K562 (cell line): ENCODE data around the gene DDR2. TPM values are rescaled to one million over a fixed set of nuclear protein-coding genes. Genes with fewer than 3 reads are reported as not detected.

Experiments
- CCAR2 ChIP-seq: fragments of 200-400 bp; formaldehyde crosslinking; IDR thresholded peaks from 2 replicates; pipeline ENCODE4 v1.6.1; 2017; ENCODE audit warnings: mild to moderate bottlenecking, low read depth, low read length
- CTBP1 ChIP-seq: fragments of 450-650 bp; IDR thresholded peaks from 2 replicates; pipeline ENCODE4 v1.6.1; 2016; ENCODE audit warnings: borderline replicate concordance
- ETV5 ChIP-seq: sonication (generic); formaldehyde crosslinking; IDR thresholded peaks from 2 replicates; pipeline ENCODE4 v1.4.0; 2020; ENCODE audit warnings: low read depth, mild to moderate bottlenecking, missing genetic modification reagents
- HCFC1 ChIP-seq: IDR thresholded peaks from 2 replicates; pipeline ENCODE4 v1.6.1; 2012; ENCODE audit warnings: low read depth, low read length, improper control_type of control experiment
- HDAC1 ChIP-seq, 2 experiments: fragments of 450-650 bp; IDR thresholded peaks; 2 replicates each; pipeline ENCODE4 v1.6.1; 2016 to 2017; ENCODE audit warnings: inconsistent platforms in 1 of 2, mild to moderate bottlenecking in 1 of 2, moderate library complexity in 1 of 2
- MAZ ChIP-seq, 2 experiments: fragments of 450-650 bp in 1 of 2; sonication (generic) in 1 of 2; formaldehyde crosslinking; IDR thresholded peaks in 1 of 2; conservative IDR thresholded peaks in 1 of 2; 2 replicates each; pipeline versions ENCODE4 v1.4.0 to v1.5.0; 2020; ENCODE audit warnings: mild to moderate bottlenecking in 1 of 2, missing genetic modification reagents in 1 of 2
- RBM22 ChIP-seq: fragments of 200-400 bp; formaldehyde crosslinking; IDR thresholded peaks from 2 replicates; pipeline ENCODE4 v1.6.1; 2018; ENCODE audit warnings: low read length, low read depth; ENCODE audit not compliant: poor library complexity, severe bottlenecking
- SNRNP70 ChIP-seq: fragments of 200-400 bp; formaldehyde crosslinking; optimal IDR thresholded peaks from 2 replicates; pipeline ENCODE3; 2017; ENCODE audit warnings: low read depth, low read length
- SREBF1 ChIP-seq: fragments of 150-350 bp; IDR thresholded peaks from 2 replicates; pipeline ENCODE4 v1.6.1; 2014; ENCODE audit warnings: antibody characterized with exemption, low read depth, low read length, borderline replicate concordance
- TEAD4 ChIP-seq, 2 experiments: sonication (generic) in 1 of 2; formaldehyde crosslinking in 1 of 2; IDR thresholded peaks; 2 replicates each; pipeline versions ENCODE4 v1.6.1 to v1.8.0; 2012 to 2022; ENCODE audit warnings: borderline replicate concordance in 1 of 2, inconsistent platforms in 1 of 2, low read length in 1 of 2, mild to moderate bottlenecking in 1 of 2, missing genetic modification reagents in 1 of 2
- U2AF1 ChIP-seq: fragments of 200-400 bp; formaldehyde crosslinking; optimal IDR thresholded peaks from 2 replicates; pipeline ENCODE3; 2017; ENCODE audit warnings: mild to moderate bottlenecking, low read depth, low read length, moderate library complexity
- ZBTB8A ChIP-seq: fragments of 450-650 bp; IDR thresholded peaks from 2 replicates; pipeline ENCODE4 v1.6.1; 2018; ENCODE audit warnings: mild to moderate bottlenecking, moderate library complexity; ENCODE audit not compliant: partially characterized antibody
- ZC3H4 ChIP-seq: sonication (generic); formaldehyde crosslinking; IDR thresholded peaks from 2 replicates; pipeline ENCODE4 v1.9.0; 2021; ENCODE audit warnings: missing genetic modification reagents, borderline replicate concordance
- ZFP36 ChIP-seq: fragments of 150-350 bp; IDR thresholded peaks from 2 replicates; pipeline ENCODE4 v1.6.1; 2018; ENCODE audit warnings: low read length, low read depth; ENCODE audit not compliant: partially characterized antibody
- ZNF134 ChIP-seq: fragments of 250-450 bp; sonication (Bioruptor Pico); conservative IDR thresholded peaks from 2 replicates; pipeline ENCODE4 v1.4.0; 2020
- polyA plus RNA-seq, 8 experiments: library from polyadenylated mRNA; depleted of rRNA in 4 of 8; stranded (reverse) in 5 of 8; unstranded in 3 of 8; fragments of >200 nt; fragmentation: Nextera tagmentation in 2 of 8; fragmentation: Illumina TruSeq in 1 of 8; extraction: Ambion mirVana in 2 of 8; extraction: Trizol in 1 of 8; gene quantifications; 2 replicates each; pipeline versions ENCODE4 v1.2.1 to v1.2.3, GENCODE V29; 2011 to 2014; ENCODE audit warnings: inconsistent platforms in 1 of 8, missing spikeins in 1 of 8
- total RNA-seq, 7 experiments: library from RNA; depleted of rRNA in 6 of 7; stranded (reverse); fragments of >200 nt in 6 of 7; fragmentation: Illumina TruSeq in 2 of 7; extraction: Trizol in 2 of 7; gene quantifications; 2 replicates each; pipeline versions ENCODE4 v1.2.1 to v1.2.3, GENCODE V29; 2011 to 2021; ENCODE audit warnings: low replicate concordance in 1 of 7
- TF ChIP-seq, protein P1 (sequence below): fragments of 450-650 bp; IDR thresholded peaks from 2 replicates; pipeline ENCODE4 v1.6.1; 2016
- TF ChIP-seq, protein P2 (sequence below), 3 experiments: IDR thresholded peaks in 2 of 3; conservative IDR thresholded peaks in 1 of 3; 2 replicates each; pipeline ENCODE4 v1.5.1; 2011 to 2012; ENCODE audit warnings: low read length in 3 of 3, mild to moderate bottlenecking in 3 of 3, control low read depth in 2 of 3, improper control_type of control experiment in 1 of 3, inconsistent platforms in 1 of 3, low read depth in 1 of 3, mixed read lengths in 1 of 3, moderate library complexity in 1 of 3; ENCODE audit not compliant: insufficient read depth in 2 of 3
- TF ChIP-seq, protein P3 (sequence below): fragments of 200-800 bp; sonication (Bioruptor generic); IDR thresholded peaks from 2 replicates; pipeline ENCODE4 v1.6.1; 2016; ENCODE audit warnings: missing genetic modification characterization, missing compliant biosample characterization

The DDR2 gene
- total and polyA plus RNA-seq, 9 of the 15 experiments (the other 6 are each of a cell fraction or from before 2014, with no cell fraction given), result 0.36 to 2.0 (median 1.1) TPM

DNA sequence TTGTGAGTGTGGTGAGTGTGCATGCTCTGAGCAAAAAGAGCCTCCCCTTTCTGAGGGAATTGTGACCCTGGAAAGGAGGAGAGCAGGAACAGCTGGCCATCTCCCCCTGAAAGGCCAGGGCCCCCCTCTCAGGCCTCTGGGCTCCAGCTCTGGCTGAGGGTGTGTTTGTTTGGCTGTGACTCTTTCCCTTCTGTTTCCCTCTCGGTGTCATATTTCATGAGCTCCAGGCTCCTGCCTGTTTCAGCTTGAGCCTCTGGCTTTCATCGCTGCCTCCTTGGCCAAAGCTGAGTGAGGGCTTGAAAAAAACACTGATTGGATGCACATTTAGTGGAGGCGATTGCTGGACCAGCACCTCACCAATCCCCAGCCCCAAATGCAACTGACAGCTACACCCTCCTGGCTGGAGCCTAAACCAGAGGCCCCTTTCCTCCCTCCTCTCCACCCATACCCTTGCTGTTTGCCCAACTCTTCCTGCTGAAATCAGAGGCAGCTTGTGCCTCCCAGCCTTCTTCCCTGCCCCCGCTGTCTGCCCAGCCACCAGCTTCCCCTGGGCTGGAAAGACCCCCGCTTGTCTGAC is 64.1 kb downstream of the DDR2 start (continued):
- TF ChIP-seq, protein P1, sequence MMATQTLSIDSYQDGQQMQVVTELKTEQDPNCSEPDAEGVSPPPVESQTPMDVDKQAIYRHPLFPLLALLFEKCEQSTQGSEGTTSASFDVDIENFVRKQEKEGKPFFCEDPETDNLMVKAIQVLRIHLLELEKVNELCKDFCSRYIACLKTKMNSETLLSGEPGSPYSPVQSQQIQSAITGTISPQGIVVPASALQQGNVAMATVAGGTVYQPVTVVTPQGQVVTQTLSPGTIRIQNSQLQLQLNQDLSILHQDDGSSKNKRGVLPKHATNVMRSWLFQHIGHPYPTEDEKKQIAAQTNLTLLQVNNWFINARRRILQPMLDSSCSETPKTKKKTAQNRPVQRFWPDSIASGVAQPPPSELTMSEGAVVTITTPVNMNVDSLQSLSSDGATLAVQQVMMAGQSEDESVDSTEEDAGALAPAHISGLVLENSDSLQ, result peak; percentile 14; the same call in 1 of the 2 replicates
- TF ChIP-seq SREBF1, result no peak
- TF ChIP-seq, protein P2, sequence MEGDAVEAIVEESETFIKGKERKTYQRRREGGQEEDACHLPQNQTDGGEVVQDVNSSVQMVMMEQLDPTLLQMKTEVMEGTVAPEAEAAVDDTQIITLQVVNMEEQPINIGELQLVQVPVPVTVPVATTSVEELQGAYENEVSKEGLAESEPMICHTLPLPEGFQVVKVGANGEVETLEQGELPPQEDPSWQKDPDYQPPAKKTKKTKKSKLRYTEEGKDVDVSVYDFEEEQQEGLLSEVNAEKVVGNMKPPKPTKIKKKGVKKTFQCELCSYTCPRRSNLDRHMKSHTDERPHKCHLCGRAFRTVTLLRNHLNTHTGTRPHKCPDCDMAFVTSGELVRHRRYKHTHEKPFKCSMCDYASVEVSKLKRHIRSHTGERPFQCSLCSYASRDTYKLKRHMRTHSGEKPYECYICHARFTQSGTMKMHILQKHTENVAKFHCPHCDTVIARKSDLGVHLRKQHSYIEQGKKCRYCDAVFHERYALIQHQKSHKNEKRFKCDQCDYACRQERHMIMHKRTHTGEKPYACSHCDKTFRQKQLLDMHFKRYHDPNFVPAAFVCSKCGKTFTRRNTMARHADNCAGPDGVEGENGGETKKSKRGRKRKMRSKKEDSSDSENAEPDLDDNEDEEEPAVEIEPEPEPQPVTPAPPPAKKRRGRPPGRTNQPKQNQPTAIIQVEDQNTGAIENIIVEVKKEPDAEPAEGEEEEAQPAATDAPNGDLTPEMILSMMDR (IDR thresholded peaks at IDR 0.05 in 2 of 3, conservative IDR thresholded peaks at IDR 0.05 in 1 of 3; ENCODE audit: insufficient read depth in 2 of 3, low read depth in 1 of 3, low read length in 3 of 3), result no peak
- 0 out of 4 replicates have a peak, but pooled peaks of 1 of the 2 experiments have one; percentile 44 for TF ChIP-seq MAZ (CRISPR knock-in tag; conservative IDR thresholded peaks at IDR 0.05 in 1 of 2, IDR thresholded peaks at IDR 0.05 in 1 of 2)
- TF ChIP-seq HCFC1, result no peak
- TF ChIP-seq ZC3H4 (CRISPR knock-in tag), result no peak
- TF ChIP-seq HDAC1 (IDR thresholded peaks at IDR 0.05), result no peak
- TF ChIP-seq TEAD4 (IDR thresholded peaks at IDR 0.05; ENCODE audit: low read length), result no peak
- TF ChIP-seq TEAD4 (CRISPR knock-in tag; IDR thresholded peaks at IDR 0.05; ENCODE audit: borderline replicate concordance), result no peak
- TF ChIP-seq CCAR2, result no peak
- TF ChIP-seq, protein P3, sequence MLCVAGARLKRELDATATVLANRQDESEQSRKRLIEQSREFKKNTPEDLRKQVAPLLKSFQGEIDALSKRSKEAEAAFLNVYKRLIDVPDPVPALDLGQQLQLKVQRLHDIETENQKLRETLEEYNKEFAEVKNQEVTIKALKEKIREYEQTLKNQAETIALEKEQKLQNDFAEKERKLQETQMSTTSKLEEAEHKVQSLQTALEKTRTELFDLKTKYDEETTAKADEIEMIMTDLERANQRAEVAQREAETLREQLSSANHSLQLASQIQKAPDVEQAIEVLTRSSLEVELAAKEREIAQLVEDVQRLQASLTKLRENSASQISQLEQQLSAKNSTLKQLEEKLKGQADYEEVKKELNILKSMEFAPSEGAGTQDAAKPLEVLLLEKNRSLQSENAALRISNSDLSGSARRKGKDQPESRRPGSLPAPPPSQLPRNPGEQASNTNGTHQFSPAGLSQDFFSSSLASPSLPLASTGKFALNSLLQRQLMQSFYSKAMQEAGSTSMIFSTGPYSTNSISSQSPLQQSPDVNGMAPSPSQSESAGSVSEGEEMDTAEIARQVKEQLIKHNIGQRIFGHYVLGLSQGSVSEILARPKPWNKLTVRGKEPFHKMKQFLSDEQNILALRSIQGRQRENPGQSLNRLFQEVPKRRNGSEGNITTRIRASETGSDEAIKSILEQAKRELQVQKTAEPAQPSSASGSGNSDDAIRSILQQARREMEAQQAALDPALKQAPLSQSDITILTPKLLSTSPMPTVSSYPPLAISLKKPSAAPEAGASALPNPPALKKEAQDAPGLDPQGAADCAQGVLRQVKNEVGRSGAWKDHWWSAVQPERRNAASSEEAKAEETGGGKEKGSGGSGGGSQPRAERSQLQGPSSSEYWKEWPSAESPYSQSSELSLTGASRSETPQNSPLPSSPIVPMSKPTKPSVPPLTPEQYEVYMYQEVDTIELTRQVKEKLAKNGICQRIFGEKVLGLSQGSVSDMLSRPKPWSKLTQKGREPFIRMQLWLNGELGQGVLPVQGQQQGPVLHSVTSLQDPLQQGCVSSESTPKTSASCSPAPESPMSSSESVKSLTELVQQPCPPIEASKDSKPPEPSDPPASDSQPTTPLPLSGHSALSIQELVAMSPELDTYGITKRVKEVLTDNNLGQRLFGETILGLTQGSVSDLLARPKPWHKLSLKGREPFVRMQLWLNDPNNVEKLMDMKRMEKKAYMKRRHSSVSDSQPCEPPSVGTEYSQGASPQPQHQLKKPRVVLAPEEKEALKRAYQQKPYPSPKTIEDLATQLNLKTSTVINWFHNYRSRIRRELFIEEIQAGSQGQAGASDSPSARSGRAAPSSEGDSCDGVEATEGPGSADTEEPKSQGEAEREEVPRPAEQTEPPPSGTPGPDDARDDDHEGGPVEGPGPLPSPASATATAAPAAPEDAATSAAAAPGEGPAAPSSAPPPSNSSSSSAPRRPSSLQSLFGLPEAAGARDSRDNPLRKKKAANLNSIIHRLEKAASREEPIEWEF (CRISPR knock-in tag), result no peak
- TF ChIP-seq CTBP1, result no peak
- TF ChIP-seq U2AF1, result no peak
- TF ChIP-seq SNRNP70, result no peak
- 0 out of 2 replicates have a peak, but pooled peaks have one; percentile 14 for TF ChIP-seq ETV5 (CRISPR knock-in tag)
- no peak for TF ChIP-seq ZNF134
- TF ChIP-seq RBM22, result no peak
- no peak for TF ChIP-seq ZBTB8A
- no peak for TF ChIP-seq ZFP36
